ENCODE measurements around the gene CACNG4. TPM values are rescaled to one million over a fixed set of nuclear protein-coding genes. Genes with fewer than 3 reads are reported as not detected.

Gene CACNG4
- total RNA-seq, 1 experiment from 2014 or later: not detected

DNA sequence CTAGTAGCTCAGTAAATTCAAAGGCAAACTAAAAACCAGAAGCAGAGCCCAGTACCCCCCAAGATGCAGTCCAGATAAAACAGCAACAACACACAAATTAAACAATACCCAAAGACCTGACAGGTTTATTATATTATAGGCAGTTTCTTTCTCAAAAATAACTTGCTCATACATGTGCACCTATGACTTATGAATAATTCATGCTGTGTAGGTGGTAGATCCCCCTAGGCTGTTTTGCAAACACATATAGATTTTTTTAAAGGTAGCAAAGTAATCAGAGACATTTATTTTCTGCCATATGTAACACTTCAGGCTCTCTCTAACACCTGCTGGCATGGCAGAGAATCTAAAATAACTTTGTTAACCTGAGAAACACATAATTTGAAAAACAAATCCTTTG, 107.1 kb downstream of the CACNG4 start:
- ChIA-PET POLR2A (no interaction called here), CTCF (no interaction called here), RAD21 (ENCODE audit: low non-redundant PET in 1 of 2, low total read pairs in 2 of 2, uncharacterized antibody in 2 of 2, unreplicated experiment in 2 of 2) (no interaction called here)
- DNase-seq (ENCODE audit: low read depth, low spot score) (no peak), ATAC-seq (no peak)
- no peaks in the 10 kb centered on the region for H4K20me1 ChIP-seq (ENCODE audit: insufficient read depth)
- H3K36me3 ChIP-seq (ENCODE audit: control insufficient read depth in 1 of 2, insufficient read depth in 2 of 2, low read length in 2 of 2): no peaks in the 10 kb centered on the region
- TF ChIP-seq RAD21 (IDR thresholded peaks at IDR 0.05; ENCODE audit: low read depth) (no peak), SRF (IDR thresholded peaks at IDR 0.05; ENCODE audit: low read depth) (no peak), JUND (IDR thresholded peaks at IDR 0.05) (no peak), EZH2 (IDR thresholded peaks at IDR 0.05) (no peak), YY1 (IDR thresholded peaks at IDR 0.05; ENCODE audit: extremely low read depth, insufficient replicate concordance, low read depth, low read length) (no peak), ZFX (IDR thresholded peaks at IDR 0.05) (no peak), SP1 (IDR thresholded peaks at IDR 0.05; ENCODE audit: low read depth) (no peak), ELF1 (IDR thresholded peaks at IDR 0.05; ENCODE audit: borderline replicate concordance, low read depth) (no peak), FOSL1 (IDR thresholded peaks at IDR 0.05; ENCODE audit: low read depth) (no peak), POLR2A (IDR thresholded peaks at IDR 0.05; ENCODE audit: borderline replicate concordance, extremely low read depth, insufficient read depth, insufficient read length) (no peak), CEBPB (IDR thresholded peaks at IDR 0.05; ENCODE audit: low read depth) (no peak)
- TF ChIP-seq, protein P1, sequence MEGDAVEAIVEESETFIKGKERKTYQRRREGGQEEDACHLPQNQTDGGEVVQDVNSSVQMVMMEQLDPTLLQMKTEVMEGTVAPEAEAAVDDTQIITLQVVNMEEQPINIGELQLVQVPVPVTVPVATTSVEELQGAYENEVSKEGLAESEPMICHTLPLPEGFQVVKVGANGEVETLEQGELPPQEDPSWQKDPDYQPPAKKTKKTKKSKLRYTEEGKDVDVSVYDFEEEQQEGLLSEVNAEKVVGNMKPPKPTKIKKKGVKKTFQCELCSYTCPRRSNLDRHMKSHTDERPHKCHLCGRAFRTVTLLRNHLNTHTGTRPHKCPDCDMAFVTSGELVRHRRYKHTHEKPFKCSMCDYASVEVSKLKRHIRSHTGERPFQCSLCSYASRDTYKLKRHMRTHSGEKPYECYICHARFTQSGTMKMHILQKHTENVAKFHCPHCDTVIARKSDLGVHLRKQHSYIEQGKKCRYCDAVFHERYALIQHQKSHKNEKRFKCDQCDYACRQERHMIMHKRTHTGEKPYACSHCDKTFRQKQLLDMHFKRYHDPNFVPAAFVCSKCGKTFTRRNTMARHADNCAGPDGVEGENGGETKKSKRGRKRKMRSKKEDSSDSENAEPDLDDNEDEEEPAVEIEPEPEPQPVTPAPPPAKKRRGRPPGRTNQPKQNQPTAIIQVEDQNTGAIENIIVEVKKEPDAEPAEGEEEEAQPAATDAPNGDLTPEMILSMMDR (IDR thresholded peaks at IDR 0.05 in 2 of 3, conservative IDR thresholded peaks at IDR 0.05 in 1 of 3; ENCODE audit: borderline replicate concordance in 1 of 3, insufficient read depth in 1 of 3, low read depth in 2 of 3, low read length in 2 of 3): no peak
- TF ChIP-seq, protein P2, sequence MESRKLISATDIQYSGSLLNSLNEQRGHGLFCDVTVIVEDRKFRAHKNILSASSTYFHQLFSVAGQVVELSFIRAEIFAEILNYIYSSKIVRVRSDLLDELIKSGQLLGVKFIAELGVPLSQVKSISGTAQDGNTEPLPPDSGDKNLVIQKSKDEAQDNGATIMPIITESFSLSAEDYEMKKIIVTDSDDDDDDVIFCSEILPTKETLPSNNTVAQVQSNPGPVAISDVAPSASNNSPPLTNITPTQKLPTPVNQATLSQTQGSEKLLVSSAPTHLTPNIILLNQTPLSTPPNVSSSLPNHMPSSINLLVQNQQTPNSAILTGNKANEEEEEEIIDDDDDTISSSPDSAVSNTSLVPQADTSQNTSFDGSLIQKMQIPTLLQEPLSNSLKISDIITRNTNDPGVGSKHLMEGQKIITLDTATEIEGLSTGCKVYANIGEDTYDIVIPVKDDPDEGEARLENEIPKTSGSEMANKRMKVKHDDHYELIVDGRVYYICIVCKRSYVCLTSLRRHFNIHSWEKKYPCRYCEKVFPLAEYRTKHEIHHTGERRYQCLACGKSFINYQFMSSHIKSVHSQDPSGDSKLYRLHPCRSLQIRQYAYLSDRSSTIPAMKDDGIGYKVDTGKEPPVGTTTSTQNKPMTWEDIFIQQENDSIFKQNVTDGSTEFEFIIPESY (IDR thresholded peaks at IDR 0.05; ENCODE audit: extremely low read depth, insufficient replicate concordance, low read length): no peak
- H3K4me2 ChIP-seq (ENCODE audit: low read length): no peak overlapping the region
- H3K4me1 ChIP-seq (ENCODE audit: control insufficient read depth in 1 of 2, insufficient read depth in 2 of 2, low read length in 2 of 2): no peaks in the 10 kb centered on the region
- no peak overlapping the region for H2AFZ ChIP-seq (ENCODE audit: low read depth, low read length, poor library complexity, severe bottlenecking)
- intact Hi-C loops (cut with micrococcal nuclease): no loop called here
- H3K27me3 ChIP-seq (ENCODE audit: insufficient read depth, low read length): no peaks in the 10 kb centered on the region
- H3K27ac ChIP-seq (ENCODE audit: low read depth, low read length): no peak overlapping the region
- no TSS peak for BruUV-seq (replicated peaks)
- H3K9me3 ChIP-seq (ENCODE audit: control insufficient read depth in 1 of 2, insufficient read depth in 1 of 2, low read depth in 1 of 2, low read length in 2 of 2): no peaks in the 10 kb centered on the region
- no peak overlapping the region for H3K4me3 ChIP-seq (replicated peaks in 1 of 2; ENCODE audit: low read depth in 1 of 2, low read length in 2 of 2)
- H3K9me2 ChIP-seq (ENCODE audit: insufficient read depth): no peaks in the 10 kb centered on the region
- no peaks in the 10 kb centered on the region for H3K79me2 ChIP-seq (ENCODE audit: insufficient read depth, low read length)
- H3K9ac ChIP-seq (ENCODE audit: low read length): no peak overlapping the region

Measured in HCT116 (cell line).